ENCODE data around the gene TUBB2B. TPM values are rescaled to one million over a fixed set of nuclear protein-coding genes. Genes with fewer than 3 reads are reported as not detected.

TUBB2B gene
- total RNA-seq, 1 experiment from 2014 or later: 0.86 TPM

- Histone ChIP-seq H2AFZ (ENCODE audit: low read depth, low read length, poor library complexity, severe bottlenecking) (no peak overlapping the region), H3K9me2 (ENCODE audit: insufficient read depth) (no peaks in the 10 kb centered on the region), H3K79me2 (ENCODE audit: insufficient read depth, low read length) (no peaks in the 10 kb centered on the region), H3K36me3 (ENCODE audit: control insufficient read depth in 1 of 2, insufficient read depth in 2 of 2, low read length in 2 of 2) (no peaks in the 10 kb centered on the region), H3K4me3 (replicated peaks in 1 of 2; ENCODE audit: low read depth in 1 of 2, low read length in 2 of 2) (no peak overlapping the region), H4K20me1 (ENCODE audit: insufficient read depth) (no peaks in the 10 kb centered on the region), H3K27ac (ENCODE audit: low read depth, low read length) (no peak overlapping the region), H3K27me3 (ENCODE audit: insufficient read depth, low read length) (no peaks in the 10 kb centered on the region), H3K9me3 (ENCODE audit: control insufficient read depth in 1 of 2, insufficient read depth in 1 of 2, low read depth in 1 of 2, low read length in 2 of 2) (no peaks in the 10 kb centered on the region), H3K9ac (ENCODE audit: low read length) (no peak overlapping the region), H3K4me2 (ENCODE audit: low read length) (peak overlapping the region; percentile 51), H3K4me1 (ENCODE audit: control insufficient read depth in 1 of 2, insufficient read depth in 2 of 2, low read length in 2 of 2) (peaks cover 0 to 28% of the 10 kb centered on the region in 2 experiments; a peak in 2 of 4 replicates)
- peak; percentile 22; the same call in 1 of the 2 replicates for ATAC-seq
- POLR2A ChIA-PET: interaction anchor here (2.0 kb wide), 1 partner anchor 96 kb away, joined by 14 read pairs; the partner anchor contains the start of gene TUBB2A
- intact Hi-C loops (cut with micrococcal nuclease): loop anchor here (5.0 kb wide), 1 partner anchor 256 kb away; the partner anchor contains the start of gene NQO2
- RAD21 ChIA-PET (ENCODE audit: low non-redundant PET in 1 of 2, low total read pairs in 2 of 2, uncharacterized antibody in 2 of 2, unreplicated experiment in 2 of 2): no interaction called here
- DNase-seq (ENCODE audit: low read depth, low spot score): no peak
- no TSS peak for BruUV-seq (replicated peaks)
- CTCF ChIA-PET: interaction anchor here (2.6 kb wide), 1 partner anchor 127 kb away, joined by 16 read pairs; no protein-coding TSS in a partner anchor
- TF ChIP-seq CTCF (IDR thresholded peaks at IDR 0.05 in 2 of 3, conservative IDR thresholded peaks at IDR 0.05 in 1 of 3; ENCODE audit: borderline replicate concordance in 1 of 3, insufficient read depth in 1 of 3, low read depth in 2 of 3, low read length in 2 of 3) (no peak), EZH2 (IDR thresholded peaks at IDR 0.05) (no peak), SIN3A (IDR thresholded peaks at IDR 0.05; ENCODE audit: low read depth) (no peak), EZH2phosphoT487 (IDR thresholded peaks at IDR 0.05; ENCODE audit: borderline replicate concordance) (no peak)
Measured at GRCh38 chr6:3252861-3253596, 25.6 kb upstream of the TUBB2B start.

- POLR2A ChIA-PET: interaction anchor here (1.2 to 2.0 kb wide), 2 partner anchors 95 to 126 kb away, joined by 4 to 14 read pairs; partner anchors contain the start of gene TUBB2A
Measured at GRCh38 chr6:3252369-3252768, 24.9 kb upstream of the TUBB2B start.

More at GRCh38 chr6:3252369-3252768, 24.9 kb upstream of the TUBB2B start:
- Histone ChIP-seq H3K79me2 (ENCODE audit: insufficient read depth, low read length) (no peaks in the 10 kb centered on the region), H4K20me1 (ENCODE audit: insufficient read depth) (no peaks in the 10 kb centered on the region), H3K4me3 (replicated peaks in 1 of 2; ENCODE audit: low read depth in 1 of 2, low read length in 2 of 2) (peak overlapping the region in 1 of 2 experiments; percentile 12; a peak in 1 of 4 replicates), H3K9me2 (ENCODE audit: insufficient read depth) (no peaks in the 10 kb centered on the region), H3K4me1 (ENCODE audit: control insufficient read depth in 1 of 2, insufficient read depth in 2 of 2, low read length in 2 of 2) (peaks cover 0 to 30% of the 10 kb centered on the region in 2 experiments; a peak in 2 of 4 replicates), H3K4me2 (ENCODE audit: low read length) (peak overlapping the region; percentile 51), H3K36me3 (ENCODE audit: control insufficient read depth in 1 of 2, insufficient read depth in 2 of 2, low read length in 2 of 2) (no peaks in the 10 kb centered on the region), H2AFZ (ENCODE audit: low read depth, low read length, poor library complexity, severe bottlenecking) (no peak overlapping the region), H3K9me3 (ENCODE audit: control insufficient read depth in 1 of 2, insufficient read depth in 1 of 2, low read depth in 1 of 2, low read length in 2 of 2) (no peaks in the 10 kb centered on the region), H3K27me3 (ENCODE audit: insufficient read depth, low read length) (no peaks in the 10 kb centered on the region), H3K9ac (ENCODE audit: low read length) (no peak overlapping the region), H3K27ac (ENCODE audit: low read depth, low read length) (no peak overlapping the region)
- CTCF ChIA-PET: interaction anchor here (1.0 to 2.6 kb wide), 8 partner anchors 8 to 514 kb away, joined by 3 to 16 read pairs (median 4); no protein-coding TSS in a partner anchor
- TF ChIP-seq ZNF274 (IDR thresholded peaks at IDR 0.05; ENCODE audit: low read depth, low read length) (no peak), CEBPB (IDR thresholded peaks at IDR 0.05; ENCODE audit: low read depth) (no peak), SP1 (IDR thresholded peaks at IDR 0.05; ENCODE audit: low read depth) (no peak), YY1 (IDR thresholded peaks at IDR 0.05; ENCODE audit: extremely low read depth, insufficient replicate concordance, low read depth, low read length) (no peak), SRF (IDR thresholded peaks at IDR 0.05; ENCODE audit: low read depth) (no peak), EZH2 (IDR thresholded peaks at IDR 0.05) (no peak)
- BruUV-seq (replicated peaks): no TSS peak
- RAD21 ChIA-PET (ENCODE audit: low non-redundant PET in 1 of 2, low total read pairs in 2 of 2, uncharacterized antibody in 2 of 2, unreplicated experiment in 2 of 2): no interaction called here
- peak; percentile 73 for ATAC-seq
- no peak for DNase-seq (ENCODE audit: low read depth, low spot score)
- intact Hi-C loops (cut with micrococcal nuclease): loop anchor here (5.0 kb wide), 1 partner anchor 255 kb away; the partner anchor contains the start of gene NQO2

Measured in HCT116 (cell line).